GM23338 (cell line): ENCODE results near the gene STK11IP.

ENCODE experiments used
- CREB1 ChIP-seq: fragments of 250-450 bp; sonication (Bioruptor Pico); IDR thresholded peaks from 2 replicates; pipeline ENCODE4 v1.5.0; 2020; ENCODE audit warnings: low read depth, mild to moderate bottlenecking, moderate library complexity
- CTCF ChIP-seq, 2 experiments: fragments of 200-600 bp in 1 of 2; sonication (generic) in 1 of 2; conservative IDR thresholded peaks; 2 replicates each; pipeline versions ENCODE4 v1.5.1 to v1.6.1; 2016 to 2017; ENCODE audit warnings: antibody characterized with exemption in 2 of 2, low read depth in 2 of 2, mild to moderate bottlenecking in 2 of 2, moderate library complexity in 1 of 2
- JUNB ChIP-seq: IDR thresholded peaks from one replicate; pipeline ENCODE4 v1.6.1; 2016; ENCODE audit warnings: antibody characterized with exemption; ENCODE audit not compliant: unreplicated experiment
- POLR2AphosphoS5 ChIP-seq: IDR thresholded peaks from 2 replicates; pipeline ENCODE4 v1.6.1; 2016; ENCODE audit warnings: antibody characterized with exemption, low read depth

- TF ChIP-seq CTCF (conservative IDR thresholded peaks at IDR 0.05; ENCODE audit: low read depth in 2 of 2) = no peak
- no peak for TF ChIP-seq POLR2AphosphoS5
- TF ChIP-seq CREB1 (CRISPR knock-in tag) = no peak
- TF ChIP-seq JUNB = no peak
Observed at GRCh38 chr2:219626540-219626939, 28.9 kb downstream of the STK11IP start.
